ENCODE results near the gene LPAR3. TPM values are rescaled to one million over a fixed set of nuclear protein-coding genes. Genes with fewer than 3 reads are reported as not detected.

LPAR3 gene
- total RNA-seq, 1 donor from 2014 or later = 3.6 TPM

DNA sequence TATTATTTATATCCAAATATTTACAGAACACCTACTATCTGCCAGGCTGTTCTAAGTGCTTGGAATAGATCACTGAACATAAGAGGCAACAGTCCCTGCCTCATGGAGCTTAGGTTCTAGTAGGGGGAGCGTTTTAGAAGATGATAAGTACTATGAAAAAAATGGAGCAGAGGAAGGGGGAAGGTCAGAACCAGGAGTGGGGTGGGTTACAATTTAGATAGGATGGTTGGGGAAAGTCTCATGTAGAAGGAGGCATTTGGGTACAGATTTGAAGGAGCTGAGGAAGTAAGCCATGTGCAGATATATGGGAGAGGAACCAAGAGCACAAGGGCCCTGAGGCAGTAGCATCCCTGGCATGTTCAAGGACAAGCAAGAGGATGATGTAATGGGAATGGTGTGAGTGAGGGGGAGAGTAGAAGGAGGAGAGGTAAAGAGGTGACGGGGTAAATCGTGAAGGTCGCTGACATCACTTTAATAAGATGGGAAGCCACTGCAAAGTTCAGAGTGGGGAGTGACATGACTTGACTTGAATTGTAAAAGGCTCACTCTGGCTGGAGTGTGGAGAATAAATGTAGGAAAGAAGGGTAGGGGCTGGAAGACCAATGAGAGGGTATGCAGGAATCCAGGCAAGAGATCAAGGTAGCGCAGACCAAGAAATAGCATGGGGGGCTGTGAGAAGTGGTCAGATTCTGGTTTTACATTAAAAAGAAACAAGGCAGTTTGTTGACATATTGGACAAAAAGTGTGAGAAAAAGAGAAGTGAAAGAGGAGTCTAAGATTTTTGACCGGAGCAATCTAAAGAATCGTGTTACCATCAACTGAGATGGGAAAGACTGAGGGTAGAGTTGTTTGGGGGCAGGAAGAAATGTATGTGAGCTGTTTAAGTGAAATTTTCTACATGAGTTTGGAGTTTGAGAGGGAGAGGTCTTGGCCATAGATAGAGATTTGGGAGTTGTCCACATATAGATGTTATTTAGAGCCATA lies 92.6 kb downstream of the LPAR3 start:
- no peak for ATAC-seq

DNA sequence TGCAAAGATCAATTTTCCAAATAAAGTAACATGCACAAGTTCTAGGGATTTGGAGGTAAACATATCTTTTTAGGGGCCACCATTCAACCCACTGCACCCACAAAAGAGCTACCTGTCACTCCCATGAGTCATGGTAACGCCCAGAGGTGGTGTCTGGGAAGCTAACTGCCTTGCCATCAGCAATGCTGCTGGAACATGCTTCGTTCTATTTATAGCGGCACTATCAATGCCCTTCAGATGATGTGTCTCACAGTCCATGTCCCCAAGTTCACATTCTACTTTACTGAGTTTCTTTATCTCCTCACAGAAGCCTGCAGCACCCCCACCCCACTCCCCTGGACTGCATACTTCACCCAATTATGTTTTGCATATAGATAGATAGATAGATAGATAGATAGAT lies 95.4 kb downstream of the LPAR3 start:
- H3K4me1 ChIP-seq = no peaks in the 10 kb centered on the region
- TF ChIP-seq, protein P1, sequence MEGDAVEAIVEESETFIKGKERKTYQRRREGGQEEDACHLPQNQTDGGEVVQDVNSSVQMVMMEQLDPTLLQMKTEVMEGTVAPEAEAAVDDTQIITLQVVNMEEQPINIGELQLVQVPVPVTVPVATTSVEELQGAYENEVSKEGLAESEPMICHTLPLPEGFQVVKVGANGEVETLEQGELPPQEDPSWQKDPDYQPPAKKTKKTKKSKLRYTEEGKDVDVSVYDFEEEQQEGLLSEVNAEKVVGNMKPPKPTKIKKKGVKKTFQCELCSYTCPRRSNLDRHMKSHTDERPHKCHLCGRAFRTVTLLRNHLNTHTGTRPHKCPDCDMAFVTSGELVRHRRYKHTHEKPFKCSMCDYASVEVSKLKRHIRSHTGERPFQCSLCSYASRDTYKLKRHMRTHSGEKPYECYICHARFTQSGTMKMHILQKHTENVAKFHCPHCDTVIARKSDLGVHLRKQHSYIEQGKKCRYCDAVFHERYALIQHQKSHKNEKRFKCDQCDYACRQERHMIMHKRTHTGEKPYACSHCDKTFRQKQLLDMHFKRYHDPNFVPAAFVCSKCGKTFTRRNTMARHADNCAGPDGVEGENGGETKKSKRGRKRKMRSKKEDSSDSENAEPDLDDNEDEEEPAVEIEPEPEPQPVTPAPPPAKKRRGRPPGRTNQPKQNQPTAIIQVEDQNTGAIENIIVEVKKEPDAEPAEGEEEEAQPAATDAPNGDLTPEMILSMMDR (IDR thresholded peaks at IDR 0.05) = no peak
- intact Hi-C loops (cut with DNase I) = no loop called here
- ATAC-seq = no peak
- no peak overlapping the region for H3K27ac ChIP-seq
- H3K27me3 ChIP-seq = no peaks in the 10 kb centered on the region
- no peak for DNase-seq
- H3K36me3 ChIP-seq = no peaks in the 10 kb centered on the region
- no peaks in the 10 kb centered on the region for H3K9me3 ChIP-seq
- H3K4me3 ChIP-seq = no peak overlapping the region

More for the DNA sequence above, 92.6 kb downstream of the LPAR3 start:
- no peak overlapping the region for H3K4me3 ChIP-seq
- TF ChIP-seq, protein P1 (IDR thresholded peaks at IDR 0.05) = no peak
- H3K27me3 ChIP-seq = no peaks in the 10 kb centered on the region
- H3K36me3 ChIP-seq = no peaks in the 10 kb centered on the region
- H3K27ac ChIP-seq = no peak overlapping the region
- intact Hi-C loops (cut with DNase I) = no loop called here
- no peaks in the 10 kb centered on the region for H3K4me1 ChIP-seq
- DNase-seq = no peak
- H3K9me3 ChIP-seq = no peaks in the 10 kb centered on the region

DNA sequence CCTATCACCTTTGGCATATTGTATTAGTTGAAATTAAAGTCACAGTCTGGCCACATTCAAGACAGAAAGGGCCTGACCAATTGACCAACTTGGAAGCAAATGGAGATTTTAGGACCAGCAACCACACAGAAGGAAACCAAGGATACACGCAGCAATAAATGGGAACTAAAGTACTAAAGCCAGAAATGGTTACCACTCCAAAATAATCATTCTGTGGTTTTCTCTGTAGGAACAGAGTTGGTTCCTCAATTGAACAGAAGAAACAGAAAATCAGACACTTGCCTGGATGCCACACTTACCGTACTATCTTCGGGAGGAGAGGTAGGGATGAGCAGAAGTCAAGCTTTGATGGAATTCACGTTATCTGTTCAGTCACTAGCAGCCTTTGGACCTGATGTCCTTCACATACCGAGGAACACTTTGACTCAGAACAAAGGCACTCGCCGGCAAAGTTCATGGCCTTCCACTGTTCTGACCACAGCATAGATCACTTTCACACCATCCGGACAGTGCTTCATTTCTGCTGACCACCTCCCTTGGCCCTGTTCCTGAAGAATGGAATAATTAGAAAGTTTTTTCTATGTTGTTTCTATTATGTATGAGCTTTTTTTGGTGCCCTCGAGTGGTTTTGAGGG lies 96.9 kb downstream of the LPAR3 start:
- H3K4me1 ChIP-seq = no peaks in the 10 kb centered on the region
- no peak overlapping the region for H3K4me3 ChIP-seq
- intact Hi-C loops (cut with DNase I) = no loop called here
- no peaks in the 10 kb centered on the region for H3K9me3 ChIP-seq
- H3K27ac ChIP-seq = no peak overlapping the region
- TF ChIP-seq, protein P1 (IDR thresholded peaks at IDR 0.05) = no peak
- no peaks in the 10 kb centered on the region for H3K27me3 ChIP-seq
- ATAC-seq (peak; percentile 32), DNase-seq (no peak)
- no peaks in the 10 kb centered on the region for H3K36me3 ChIP-seq

DNA sequence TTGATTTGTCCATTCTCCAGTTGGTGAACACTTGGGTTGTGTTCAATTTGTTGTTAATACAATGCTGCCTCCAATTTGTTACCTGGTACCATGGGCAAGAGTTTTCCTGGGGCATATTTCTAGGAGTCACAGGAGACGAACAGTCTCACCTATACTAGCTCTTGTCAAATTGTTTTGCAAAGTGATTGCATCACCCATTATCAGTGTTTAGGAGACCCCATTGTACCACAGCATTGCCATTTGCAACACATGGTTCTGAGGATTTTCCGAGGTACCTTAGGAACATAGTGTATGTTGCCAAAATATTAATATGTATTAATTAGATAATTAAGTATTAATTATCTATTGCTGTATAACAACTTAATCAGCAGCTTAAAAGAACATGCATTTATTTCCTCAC lies 97.8 kb downstream of the LPAR3 start:
- intact Hi-C loops (cut with DNase I) = no loop called here
- peaks cover 3% of the 10 kb centered on the region for H3K27me3 ChIP-seq
- DNase-seq (no peak), ATAC-seq (no peak)
- H3K9me3 ChIP-seq = no peaks in the 10 kb centered on the region
- no peaks in the 10 kb centered on the region for H3K36me3 ChIP-seq
- no peak overlapping the region for H3K27ac ChIP-seq
- TF ChIP-seq, protein P1 (IDR thresholded peaks at IDR 0.05) = no peak
- H3K4me3 ChIP-seq = no peak overlapping the region
- no peaks in the 10 kb centered on the region for H3K4me1 ChIP-seq

DNA sequence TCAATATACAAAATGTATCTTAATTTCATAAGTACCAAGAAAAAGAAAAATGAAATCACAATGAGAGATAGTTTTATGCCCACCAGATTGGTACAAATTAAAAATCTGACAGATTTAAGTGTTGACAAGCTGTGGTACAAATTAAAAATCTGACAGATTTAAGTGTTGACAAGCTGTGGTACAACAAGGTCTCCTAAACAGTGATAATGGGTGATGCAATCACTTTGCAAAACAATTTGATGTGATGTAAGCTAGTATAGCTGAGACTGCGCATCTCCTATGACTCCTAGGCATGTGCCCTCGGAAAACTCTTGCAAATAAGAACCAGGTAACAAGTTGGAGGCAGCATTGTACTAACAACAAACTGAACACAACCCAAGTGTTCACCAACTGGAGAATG lies 100.6 kb downstream of the LPAR3 start:
- DNase-seq (no peak), ATAC-seq (no peak)
- Histone ChIP-seq H3K4me3 (no peak overlapping the region), H3K36me3 (no peaks in the 10 kb centered on the region), H3K27ac (no peak overlapping the region), H3K9me3 (no peaks in the 10 kb centered on the region), H3K4me1 (no peaks in the 10 kb centered on the region), H3K27me3 (peaks cover 3% of the 10 kb centered on the region)
- TF ChIP-seq, protein P1 (IDR thresholded peaks at IDR 0.05) = no peak
- intact Hi-C loops (cut with DNase I) = no loop called here
